ENCODE measurements around the gene SNRNP48. TPM values are rescaled to one million over a fixed set of nuclear protein-coding genes. Genes with fewer than 3 reads are reported as not detected.

SNRNP48 gene
- total RNA-seq, 1 experiment from 2014 or later = 17.6 TPM

DNA sequence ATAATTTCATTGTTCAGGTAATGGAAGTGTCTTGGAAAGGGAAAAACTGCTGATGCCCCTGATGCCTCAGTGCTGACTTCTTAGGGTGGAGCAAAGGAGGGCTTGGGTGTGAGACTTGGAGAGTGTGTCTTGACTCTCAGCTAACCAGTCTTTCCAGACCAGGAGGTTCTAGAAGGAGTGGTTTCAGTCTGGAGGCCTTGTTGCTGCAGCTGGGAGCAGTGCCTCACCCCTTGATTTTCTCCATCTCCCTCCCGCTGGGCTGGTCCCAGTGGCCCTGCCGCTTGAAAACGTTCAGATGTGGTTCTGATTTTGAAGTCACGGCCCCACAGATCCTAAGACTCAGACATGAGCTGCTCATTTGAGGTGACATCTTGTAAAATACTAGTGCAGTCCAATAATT is 43.1 kb upstream of the SNRNP48 start (continued):
- TF ChIP-seq, protein P1, sequence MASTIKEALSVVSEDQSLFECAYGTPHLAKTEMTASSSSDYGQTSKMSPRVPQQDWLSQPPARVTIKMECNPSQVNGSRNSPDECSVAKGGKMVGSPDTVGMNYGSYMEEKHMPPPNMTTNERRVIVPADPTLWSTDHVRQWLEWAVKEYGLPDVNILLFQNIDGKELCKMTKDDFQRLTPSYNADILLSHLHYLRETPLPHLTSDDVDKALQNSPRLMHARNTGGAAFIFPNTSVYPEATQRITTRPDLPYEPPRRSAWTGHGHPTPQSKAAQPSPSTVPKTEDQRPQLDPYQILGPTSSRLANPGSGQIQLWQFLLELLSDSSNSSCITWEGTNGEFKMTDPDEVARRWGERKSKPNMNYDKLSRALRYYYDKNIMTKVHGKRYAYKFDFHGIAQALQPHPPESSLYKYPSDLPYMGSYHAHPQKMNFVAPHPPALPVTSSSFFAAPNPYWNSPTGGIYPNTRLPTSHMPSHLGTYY (CRISPR knock-in tag; IDR thresholded peaks at IDR 0.05) = no peak
- TF ChIP-seq JUN (CRISPR knock-in tag; IDR thresholded peaks at IDR 0.05) (no peak), SMAD3 (CRISPR knock-in tag; IDR thresholded peaks at IDR 0.05; ENCODE audit: borderline replicate concordance) (no peak), ATF1 (CRISPR knock-in tag; IDR thresholded peaks at IDR 0.05) (no peak), ZNF219 (CRISPR knock-in tag; IDR thresholded peaks at IDR 0.05; ENCODE audit: borderline replicate concordance) (no peak), NR1H2 (CRISPR knock-in tag; IDR thresholded peaks at IDR 0.05) (no peak), SMAD4 (CRISPR knock-in tag; IDR thresholded peaks at IDR 0.05) (no peak), PRRX2 (CRISPR knock-in tag; IDR thresholded peaks at IDR 0.05) (no peak), KAT7 (CRISPR knock-in tag; IDR thresholded peaks at IDR 0.05; ENCODE audit: borderline replicate concordance) (no peak)
- TF ChIP-seq, protein P2, sequence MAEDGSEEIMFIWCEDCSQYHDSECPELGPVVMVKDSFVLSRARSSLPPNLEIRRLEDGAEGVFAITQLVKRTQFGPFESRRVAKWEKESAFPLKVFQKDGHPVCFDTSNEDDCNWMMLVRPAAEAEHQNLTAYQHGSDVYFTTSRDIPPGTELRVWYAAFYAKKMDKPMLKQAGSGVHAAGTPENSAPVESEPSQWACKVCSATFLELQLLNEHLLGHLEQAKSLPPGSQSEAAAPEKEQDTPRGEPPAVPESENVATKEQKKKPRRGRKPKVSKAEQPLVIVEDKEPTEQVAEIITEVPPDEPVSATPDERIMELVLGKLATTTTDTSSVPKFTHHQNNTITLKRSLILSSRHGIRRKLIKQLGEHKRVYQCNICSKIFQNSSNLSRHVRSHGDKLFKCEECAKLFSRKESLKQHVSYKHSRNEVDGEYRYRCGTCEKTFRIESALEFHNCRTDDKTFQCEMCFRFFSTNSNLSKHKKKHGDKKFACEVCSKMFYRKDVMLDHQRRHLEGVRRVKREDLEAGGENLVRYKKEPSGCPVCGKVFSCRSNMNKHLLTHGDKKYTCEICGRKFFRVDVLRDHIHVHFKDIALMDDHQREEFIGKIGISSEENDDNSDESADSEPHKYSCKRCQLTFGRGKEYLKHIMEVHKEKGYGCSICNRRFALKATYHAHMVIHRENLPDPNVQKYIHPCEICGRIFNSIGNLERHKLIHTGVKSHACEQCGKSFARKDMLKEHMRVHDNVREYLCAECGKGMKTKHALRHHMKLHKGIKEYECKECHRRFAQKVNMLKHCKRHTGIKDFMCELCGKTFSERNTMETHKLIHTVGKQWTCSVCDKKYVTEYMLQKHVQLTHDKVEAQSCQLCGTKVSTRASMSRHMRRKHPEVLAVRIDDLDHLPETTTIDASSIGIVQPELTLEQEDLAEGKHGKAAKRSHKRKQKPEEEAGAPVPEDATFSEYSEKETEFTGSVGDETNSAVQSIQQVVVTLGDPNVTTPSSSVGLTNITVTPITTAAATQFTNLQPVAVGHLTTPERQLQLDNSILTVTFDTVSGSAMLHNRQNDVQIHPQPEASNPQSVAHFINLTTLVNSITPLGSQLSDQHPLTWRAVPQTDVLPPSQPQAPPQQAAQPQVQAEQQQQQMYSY (CRISPR knock-in tag; IDR thresholded peaks at IDR 0.05) = no peak
- TF ChIP-seq, protein P3, sequence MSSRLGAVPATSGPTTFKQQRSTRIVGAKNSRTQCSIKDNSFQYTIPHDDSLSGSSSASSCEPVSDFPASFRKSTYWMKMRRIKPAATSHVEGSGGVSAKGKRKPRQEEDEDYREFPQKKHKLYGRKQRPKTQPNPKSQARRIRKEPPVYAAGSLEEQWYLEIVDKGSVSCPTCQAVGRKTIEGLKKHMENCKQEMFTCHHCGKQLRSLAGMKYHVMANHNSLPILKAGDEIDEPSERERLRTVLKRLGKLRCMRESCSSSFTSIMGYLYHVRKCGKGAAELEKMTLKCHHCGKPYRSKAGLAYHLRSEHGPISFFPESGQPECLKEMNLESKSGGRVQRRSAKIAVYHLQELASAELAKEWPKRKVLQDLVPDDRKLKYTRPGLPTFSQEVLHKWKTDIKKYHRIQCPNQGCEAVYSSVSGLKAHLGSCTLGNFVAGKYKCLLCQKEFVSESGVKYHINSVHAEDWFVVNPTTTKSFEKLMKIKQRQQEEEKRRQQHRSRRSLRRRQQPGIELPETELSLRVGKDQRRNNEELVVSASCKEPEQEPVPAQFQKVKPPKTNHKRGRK (CRISPR knock-in tag; IDR thresholded peaks at IDR 0.05; ENCODE audit: borderline replicate concordance) = no peak
- TF ChIP-seq, protein P4, sequence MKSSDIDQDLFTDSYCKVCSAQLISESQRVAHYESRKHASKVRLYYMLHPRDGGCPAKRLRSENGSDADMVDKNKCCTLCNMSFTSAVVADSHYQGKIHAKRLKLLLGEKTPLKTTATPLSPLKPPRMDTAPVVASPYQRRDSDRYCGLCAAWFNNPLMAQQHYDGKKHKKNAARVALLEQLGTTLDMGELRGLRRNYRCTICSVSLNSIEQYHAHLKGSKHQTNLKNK (CRISPR knock-in tag; IDR thresholded peaks at IDR 0.05) = no peak
- TF ChIP-seq, protein P5, sequence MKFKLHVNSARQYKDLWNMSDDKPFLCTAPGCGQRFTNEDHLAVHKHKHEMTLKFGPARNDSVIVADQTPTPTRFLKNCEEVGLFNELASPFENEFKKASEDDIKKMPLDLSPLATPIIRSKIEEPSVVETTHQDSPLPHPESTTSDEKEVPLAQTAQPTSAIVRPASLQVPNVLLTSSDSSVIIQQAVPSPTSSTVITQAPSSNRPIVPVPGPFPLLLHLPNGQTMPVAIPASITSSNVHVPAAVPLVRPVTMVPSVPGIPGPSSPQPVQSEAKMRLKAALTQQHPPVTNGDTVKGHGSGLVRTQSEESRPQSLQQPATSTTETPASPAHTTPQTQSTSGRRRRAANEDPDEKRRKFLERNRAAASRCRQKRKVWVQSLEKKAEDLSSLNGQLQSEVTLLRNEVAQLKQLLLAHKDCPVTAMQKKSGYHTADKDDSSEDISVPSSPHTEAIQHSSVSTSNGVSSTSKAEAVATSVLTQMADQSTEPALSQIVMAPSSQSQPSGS (CRISPR knock-in tag; IDR thresholded peaks at IDR 0.05; ENCODE audit: borderline replicate concordance, low read depth) = no peak

DNA sequence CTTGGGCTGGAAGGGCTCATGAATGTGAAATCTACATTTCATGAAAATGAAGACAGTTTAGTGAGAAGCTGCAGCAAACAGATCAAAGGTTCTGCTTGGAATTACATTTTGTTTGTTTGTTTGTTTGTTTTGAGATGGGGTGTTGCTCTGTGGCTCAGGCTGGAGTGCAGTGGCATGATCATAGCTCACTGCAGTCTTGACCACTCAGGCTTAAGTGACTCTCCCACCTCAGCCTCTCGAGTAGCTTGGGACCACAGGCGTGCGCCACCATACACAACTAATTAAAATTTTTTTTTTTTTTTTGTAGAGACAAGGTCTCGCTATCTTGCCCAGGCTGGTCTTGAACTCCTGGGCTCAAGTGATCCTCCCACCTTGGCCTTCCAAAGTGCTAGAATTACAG is 42.7 kb upstream of the SNRNP48 start:
- ChIA-PET POLR2A (no interaction called here), CTCF (no interaction called here)
- Mint-ChIP-seq H3K36me3 (0 out of 2 replicates have a peak, but pooled peaks cover 3% of the 10 kb centered on the region), H3K4me1 (peaks cover 52% of the 10 kb centered on the region), H3K27ac (no peak overlapping the region; the same call in 1 of the 2 replicates), H3K9me3 (no peaks in the 10 kb centered on the region), H3K4me3 (no peak overlapping the region), H3K27me3 (ENCODE audit: low read depth) (peaks cover 7% of the 10 kb centered on the region)
- ATAC-seq (no peak), DNase-seq (ENCODE audit: low spot score) (no peak)
- TF ChIP-seq, protein P6, sequence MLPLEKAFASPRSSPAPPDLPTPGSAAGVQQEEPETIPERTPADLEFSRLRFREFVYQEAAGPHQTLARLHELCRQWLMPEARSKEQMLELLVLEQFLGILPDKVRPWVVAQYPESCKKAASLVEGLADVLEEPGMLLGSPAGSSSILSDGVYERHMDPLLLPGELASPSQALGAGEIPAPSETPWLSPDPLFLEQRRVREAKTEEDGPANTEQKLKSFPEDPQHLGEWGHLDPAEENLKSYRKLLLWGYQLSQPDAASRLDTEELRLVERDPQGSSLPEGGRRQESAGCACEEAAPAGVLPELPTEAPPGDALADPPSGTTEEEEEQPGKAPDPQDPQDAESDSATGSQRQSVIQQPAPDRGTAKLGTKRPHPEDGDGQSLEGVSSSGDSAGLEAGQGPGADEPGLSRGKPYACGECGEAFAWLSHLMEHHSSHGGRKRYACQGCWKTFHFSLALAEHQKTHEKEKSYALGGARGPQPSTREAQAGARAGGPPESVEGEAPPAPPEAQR (CRISPR knock-in tag; IDR thresholded peaks at IDR 0.05) = no peak
- TF ChIP-seq JAZF1 (CRISPR knock-in tag; IDR thresholded peaks at IDR 0.05) (no peak), FOXJ3 (CRISPR knock-in tag; IDR thresholded peaks at IDR 0.05; ENCODE audit: borderline replicate concordance) (no peak), PRRX2 (CRISPR knock-in tag; IDR thresholded peaks at IDR 0.05) (no peak)
- TF ChIP-seq, protein P7, sequence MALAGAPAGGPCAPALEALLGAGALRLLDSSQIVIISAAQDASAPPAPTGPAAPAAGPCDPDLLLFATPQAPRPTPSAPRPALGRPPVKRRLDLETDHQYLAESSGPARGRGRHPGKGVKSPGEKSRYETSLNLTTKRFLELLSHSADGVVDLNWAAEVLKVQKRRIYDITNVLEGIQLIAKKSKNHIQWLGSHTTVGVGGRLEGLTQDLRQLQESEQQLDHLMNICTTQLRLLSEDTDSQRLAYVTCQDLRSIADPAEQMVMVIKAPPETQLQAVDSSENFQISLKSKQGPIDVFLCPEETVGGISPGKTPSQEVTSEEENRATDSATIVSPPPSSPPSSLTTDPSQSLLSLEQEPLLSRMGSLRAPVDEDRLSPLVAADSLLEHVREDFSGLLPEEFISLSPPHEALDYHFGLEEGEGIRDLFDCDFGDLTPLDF (CRISPR knock-in tag; IDR thresholded peaks at IDR 0.05) = no peak
- TF ChIP-seq, protein P8, sequence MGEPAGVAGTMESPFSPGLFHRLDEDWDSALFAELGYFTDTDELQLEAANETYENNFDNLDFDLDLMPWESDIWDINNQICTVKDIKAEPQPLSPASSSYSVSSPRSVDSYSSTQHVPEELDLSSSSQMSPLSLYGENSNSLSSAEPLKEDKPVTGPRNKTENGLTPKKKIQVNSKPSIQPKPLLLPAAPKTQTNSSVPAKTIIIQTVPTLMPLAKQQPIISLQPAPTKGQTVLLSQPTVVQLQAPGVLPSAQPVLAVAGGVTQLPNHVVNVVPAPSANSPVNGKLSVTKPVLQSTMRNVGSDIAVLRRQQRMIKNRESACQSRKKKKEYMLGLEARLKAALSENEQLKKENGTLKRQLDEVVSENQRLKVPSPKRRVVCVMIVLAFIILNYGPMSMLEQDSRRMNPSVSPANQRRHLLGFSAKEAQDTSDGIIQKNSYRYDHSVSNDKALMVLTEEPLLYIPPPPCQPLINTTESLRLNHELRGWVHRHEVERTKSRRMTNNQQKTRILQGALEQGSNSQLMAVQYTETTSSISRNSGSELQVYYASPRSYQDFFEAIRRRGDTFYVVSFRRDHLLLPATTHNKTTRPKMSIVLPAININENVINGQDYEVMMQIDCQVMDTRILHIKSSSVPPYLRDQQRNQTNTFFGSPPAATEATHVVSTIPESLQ (CRISPR knock-in tag; IDR thresholded peaks at IDR 0.05) = no peak
